HG02884 (cell line): ENCODE measurements around the gene DDX41.

Experiments
- ATAC-seq: cut with Tn5 transposase; IDR thresholded peaks from one replicate; pipeline ENCODE4 v1.9.1; 2021; ENCODE audit warnings: mild to moderate bottlenecking, moderate library complexity; ENCODE audit not compliant: unreplicated experiment

DDX41 gene

GRCh38 chr5:177471610-177472356, 45.0 kb downstream of the DDX41 start:
- ATAC-seq = no peak

DNA sequence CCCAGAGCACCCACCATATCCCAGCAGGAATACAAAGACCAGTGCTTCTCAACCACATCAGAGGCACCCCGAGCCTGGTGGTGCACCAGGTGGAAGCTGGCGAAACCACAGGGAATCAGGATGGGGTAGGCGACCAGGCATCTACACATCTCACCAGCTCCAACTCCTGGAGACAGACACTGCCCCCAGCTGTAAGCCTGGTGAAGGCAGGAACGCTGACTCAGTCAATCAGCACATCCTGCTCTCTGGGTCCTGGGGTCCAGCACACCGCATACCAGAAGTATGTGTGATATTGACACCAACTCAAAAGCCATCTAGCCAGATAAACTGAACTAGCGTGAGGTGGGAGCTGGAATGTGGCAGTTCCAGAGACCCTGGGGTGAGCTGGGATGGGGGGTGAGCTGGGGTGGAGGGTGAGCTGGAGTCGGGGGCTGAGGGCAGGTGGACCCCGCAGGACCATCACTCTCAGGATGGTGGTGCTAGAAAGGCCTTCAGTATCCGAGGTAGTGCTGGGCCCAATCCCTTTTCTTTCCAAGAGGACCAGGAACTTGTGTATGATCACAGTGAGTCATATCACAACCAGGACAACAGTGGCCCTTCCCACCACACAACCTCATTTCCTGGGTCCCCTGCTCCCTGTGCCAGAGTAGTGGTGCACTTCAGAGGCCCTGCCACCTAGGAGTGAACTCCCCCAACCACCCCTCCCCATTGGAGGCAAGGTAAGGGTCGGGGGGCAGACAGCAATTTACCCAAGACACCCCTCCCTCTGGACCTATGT, 45.8 kb downstream of the DDX41 start:
- no peak for ATAC-seq

GRCh38 chr5:177469750-177470525, 46.8 kb downstream of the DDX41 start:
- no peak for ATAC-seq

DNA sequence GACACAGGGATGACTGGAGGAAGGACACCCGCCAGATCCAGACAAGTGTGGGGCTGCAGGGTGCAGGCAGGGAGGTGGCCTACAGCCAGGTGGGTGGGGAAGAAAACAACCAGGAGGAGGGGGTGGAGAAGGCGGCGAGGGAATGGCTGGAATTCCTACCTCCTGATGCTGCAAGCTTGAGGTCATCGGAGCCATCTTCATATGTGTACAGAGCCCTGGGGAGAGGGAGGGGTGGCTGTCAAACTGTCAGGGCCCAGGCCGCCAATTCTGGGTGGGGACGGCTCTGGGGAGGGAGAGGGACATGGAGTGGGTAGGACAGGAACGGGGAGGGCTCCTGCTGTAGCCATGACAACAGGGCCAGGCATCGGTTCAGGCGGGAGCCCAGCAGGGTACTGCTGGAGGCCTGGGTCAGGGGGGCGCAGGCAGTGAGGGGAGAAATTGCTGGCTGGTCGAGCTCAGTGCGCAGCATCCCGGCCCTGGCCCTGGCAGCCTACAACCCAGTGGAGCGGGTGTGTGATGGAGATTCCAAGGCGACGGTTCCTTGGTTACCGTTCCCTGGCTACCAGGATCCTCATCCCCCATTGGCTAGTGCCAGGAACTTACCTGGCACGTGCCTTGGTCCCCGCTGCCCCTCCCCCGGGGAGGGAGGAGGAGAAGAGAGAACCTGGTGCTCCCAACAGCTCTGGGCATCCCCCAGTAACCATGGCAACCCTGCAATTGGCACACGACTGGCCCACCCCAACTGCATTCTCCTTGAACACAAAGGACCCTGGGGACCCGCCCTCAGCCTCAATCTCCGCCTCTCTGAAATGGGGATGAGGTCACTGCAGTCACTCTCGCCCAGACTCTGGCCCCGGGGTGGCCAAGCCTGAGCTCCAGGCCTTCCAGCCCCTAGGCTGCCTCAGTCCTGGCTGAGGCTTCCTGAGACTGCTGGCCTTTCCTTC, 47.8 kb downstream of the DDX41 start:
- no peak for ATAC-seq

GRCh38 chr5:177468329-177468684, 48.5 kb downstream of the DDX41 start:
- no peak for ATAC-seq

DNA sequence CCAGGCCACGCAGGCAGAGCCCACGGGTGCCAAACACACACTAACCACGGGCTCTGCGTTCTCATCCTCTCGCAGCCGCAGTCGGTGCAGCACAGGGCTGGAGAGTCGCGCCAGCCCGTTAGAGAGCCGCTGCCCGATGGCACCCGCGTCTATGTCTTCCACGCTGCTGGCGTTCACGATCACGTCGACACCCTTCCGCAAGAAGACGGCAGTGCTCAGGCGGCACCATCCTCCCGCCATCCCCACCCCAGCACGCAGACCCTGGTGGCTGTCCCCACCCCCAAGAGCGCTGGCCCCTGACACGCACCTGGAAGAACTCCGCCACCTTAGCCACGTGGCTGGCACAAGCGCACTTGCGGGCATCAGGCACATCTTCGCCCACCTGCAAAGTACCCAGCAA, 49.3 kb downstream of the DDX41 start:
- ATAC-seq = no peak

- ATAC-seq = no peak
Observed at GRCh38 chr5:177466861-177467260, 49.9 kb downstream of the DDX41 start.

GRCh38 chr5:177465044-177465443, 51.7 kb downstream of the DDX41 start:
- ATAC-seq = no peak

DNA sequence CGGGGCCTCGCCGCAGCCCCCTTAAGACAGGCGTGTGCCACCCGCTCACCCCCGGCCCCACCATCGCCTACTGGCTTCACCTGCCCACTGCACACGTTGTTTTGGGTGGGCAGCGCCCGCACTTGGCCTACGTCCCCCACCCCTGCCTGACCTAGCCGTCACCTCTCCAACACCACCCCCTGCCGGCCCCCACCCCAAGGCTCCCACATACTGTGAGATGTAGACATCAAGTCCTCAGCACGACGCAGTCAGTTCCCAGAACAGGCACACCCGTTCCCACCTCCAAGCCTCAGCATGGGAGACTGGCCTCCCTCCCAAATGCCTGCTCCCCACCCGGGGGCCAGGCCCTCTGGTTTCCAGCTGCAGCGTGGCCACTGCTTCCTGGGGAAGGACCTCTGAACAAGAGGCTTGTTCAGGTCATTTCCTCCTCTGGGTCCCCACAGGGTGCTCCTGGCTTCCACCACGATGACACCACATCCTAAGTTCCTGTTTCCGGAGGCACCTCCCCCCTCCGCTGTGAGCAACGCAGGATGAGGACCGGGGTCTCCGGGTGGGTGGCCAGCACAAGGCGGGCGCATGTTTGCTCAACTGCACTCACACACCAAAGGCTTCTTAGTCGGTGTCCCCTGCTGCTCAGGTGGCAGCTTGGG, 54.6 kb downstream of the DDX41 start:
- ATAC-seq = no peak
